B cell (primary cell): ENCODE measurements around the gene ERVK3-1.

Experiments
- EZH2 ChIP-seq: IDR thresholded peaks from 2 replicates; pipeline ENCODE4 v1.6.1; 2012; ENCODE audit warnings: borderline replicate concordance, low read depth, mild to moderate bottlenecking, moderate library complexity, low read length; ENCODE audit not compliant: insufficient read depth, poor library complexity, severe bottlenecking
- TF ChIP-seq, protein P1 (sequence below): fragments of 200-600 bp; IDR thresholded peaks from one replicate; pipeline ENCODE4 v1.8.0; 2022; ENCODE audit warnings: antibody characterized with exemption, mild to moderate bottlenecking

DNA sequence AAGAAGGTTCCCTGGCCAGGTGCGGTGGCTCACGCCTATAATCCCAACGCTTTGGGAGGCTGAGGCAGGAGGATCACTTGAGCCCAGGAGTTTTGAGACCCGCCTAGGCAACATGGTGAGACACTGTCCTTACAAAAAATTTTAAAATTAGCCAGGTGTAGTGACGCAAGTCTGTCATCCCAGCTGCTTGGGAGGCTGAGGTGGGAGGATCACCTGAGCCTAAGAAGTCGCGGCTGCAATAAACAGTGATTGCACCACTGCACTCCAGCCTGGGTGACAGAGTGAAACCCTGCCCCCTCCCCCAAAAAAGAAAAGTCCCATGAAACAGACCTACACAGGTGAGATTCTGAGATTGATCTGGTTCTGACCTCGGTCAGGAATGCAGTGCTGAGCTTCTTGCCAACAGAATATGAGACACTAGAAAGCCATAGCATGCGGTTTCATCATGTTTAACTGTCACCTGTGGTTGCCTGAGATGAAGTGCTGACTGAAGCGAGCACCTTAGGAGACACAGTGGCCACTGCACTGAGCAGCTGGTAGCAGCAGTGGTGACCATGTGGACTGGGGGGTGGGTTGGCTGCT, 50.1 kb downstream of the ERVK3-1 start:
- TF ChIP-seq, protein P1, sequence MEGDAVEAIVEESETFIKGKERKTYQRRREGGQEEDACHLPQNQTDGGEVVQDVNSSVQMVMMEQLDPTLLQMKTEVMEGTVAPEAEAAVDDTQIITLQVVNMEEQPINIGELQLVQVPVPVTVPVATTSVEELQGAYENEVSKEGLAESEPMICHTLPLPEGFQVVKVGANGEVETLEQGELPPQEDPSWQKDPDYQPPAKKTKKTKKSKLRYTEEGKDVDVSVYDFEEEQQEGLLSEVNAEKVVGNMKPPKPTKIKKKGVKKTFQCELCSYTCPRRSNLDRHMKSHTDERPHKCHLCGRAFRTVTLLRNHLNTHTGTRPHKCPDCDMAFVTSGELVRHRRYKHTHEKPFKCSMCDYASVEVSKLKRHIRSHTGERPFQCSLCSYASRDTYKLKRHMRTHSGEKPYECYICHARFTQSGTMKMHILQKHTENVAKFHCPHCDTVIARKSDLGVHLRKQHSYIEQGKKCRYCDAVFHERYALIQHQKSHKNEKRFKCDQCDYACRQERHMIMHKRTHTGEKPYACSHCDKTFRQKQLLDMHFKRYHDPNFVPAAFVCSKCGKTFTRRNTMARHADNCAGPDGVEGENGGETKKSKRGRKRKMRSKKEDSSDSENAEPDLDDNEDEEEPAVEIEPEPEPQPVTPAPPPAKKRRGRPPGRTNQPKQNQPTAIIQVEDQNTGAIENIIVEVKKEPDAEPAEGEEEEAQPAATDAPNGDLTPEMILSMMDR: no peak
- TF ChIP-seq EZH2: no peak
